Measurements from ENCODE around the gene CAMLG. TPM values are rescaled to one million over a fixed set of nuclear protein-coding genes. Genes with fewer than 3 reads are reported as not detected.
A peak's percentile ranks its signal among the peaks of the same experiment; 100 is the strongest.

The CAMLG gene
- total and polyA plus RNA-seq, 2 of the 13 experiments (the other 11 are each of a cell fraction or from before 2014, with no cell fraction given), result 14.2 to 19.8 TPM

GRCh38 chr5:134758504-134759341 is 20.4 kb downstream of the CAMLG start, which contains the start of gene DDX46 (continued):
- TF ChIP-seq THAP7 (CRISPR knock-in tag; IDR thresholded peaks at IDR 0.05) (peak; percentile 87), DR1 (CRISPR knock-in tag; IDR thresholded peaks at IDR 0.05) (peak; percentile 77), KLF9 (CRISPR knock-in tag; IDR thresholded peaks at IDR 0.05; ENCODE audit: low read depth) (no peak), NCOA2 (CRISPR knock-in tag; IDR thresholded peaks at IDR 0.05) (peak; percentile 70), ZSCAN25 (CRISPR knock-in tag; IDR thresholded peaks at IDR 0.05) (no peak), NFE2L2 (IDR thresholded peaks at IDR 0.05; ENCODE audit: low read length) (no peak), ZC3H13 (CRISPR knock-in tag; IDR thresholded peaks at IDR 0.05) (peak; percentile 85), TBL1XR1 (IDR thresholded peaks at IDR 0.05; ENCODE audit: borderline replicate concordance, low read length, partially characterized antibody) (peak; percentile 40), ZNF766 (CRISPR knock-in tag; IDR thresholded peaks at IDR 0.05; ENCODE audit: borderline replicate concordance) (peak; percentile 39; the same call in 1 of the 2 replicates), TBP (CRISPR knock-in tag; IDR thresholded peaks at IDR 0.05) (0 out of 2 replicates have a peak, but pooled peaks have one; percentile 72), ZBTB7A (CRISPR knock-in tag; IDR thresholded peaks at IDR 0.05) (peak; percentile 48; the same call in 1 of the 2 replicates), BCL3 (CRISPR knock-in tag; IDR thresholded peaks at IDR 0.05) (peak; percentile 80; the same call in 1 of the 2 replicates), ZNF350 (CRISPR knock-in tag; IDR thresholded peaks at IDR 0.05; ENCODE audit: borderline replicate concordance, low read depth) (peak; percentile 96), ARNTL (CRISPR knock-in tag; IDR thresholded peaks at IDR 0.05) (peak; percentile 76), NAIF1 (CRISPR knock-in tag; IDR thresholded peaks at IDR 0.05; ENCODE audit: borderline replicate concordance) (peak; percentile 72; the same call in 1 of the 2 replicates), ZFP1 (CRISPR knock-in tag; IDR thresholded peaks at IDR 0.05) (peak; percentile 31; the same call in 1 of the 2 replicates), ZNF513 (CRISPR knock-in tag; conservative IDR thresholded peaks at IDR 0.05) (0 out of 2 replicates have a peak, but pooled peaks have one; percentile 19), KLF6 (CRISPR knock-in tag; IDR thresholded peaks at IDR 0.05) (peak; percentile 94), FUBP1 (CRISPR knock-in tag; IDR thresholded peaks at IDR 0.05; ENCODE audit: borderline replicate concordance) (no peak), SALL1 (CRISPR knock-in tag; IDR thresholded peaks at IDR 0.05) (peak; percentile 93), PHF5A (CRISPR knock-in tag; IDR thresholded peaks at IDR 0.05; ENCODE audit: low read depth, unreplicated experiment) (peak; percentile 58), ZNF496 (CRISPR knock-in tag; IDR thresholded peaks at IDR 0.05; ENCODE audit: insufficient replicate concordance) (no peak), RBM39 (IDR thresholded peaks at IDR 0.05; ENCODE audit: low read depth, low read length, poor library complexity, severe bottlenecking) (peak; percentile 77), ZNF747 (CRISPR knock-in tag; IDR thresholded peaks at IDR 0.05; ENCODE audit: borderline replicate concordance) (peak; percentile 95)
